Upper lobe of left lung (tissue), 6 donors: ENCODE results near the gene MYBL2. TPM values are rescaled to one million over a fixed set of nuclear protein-coding genes. Genes with fewer than 3 reads are reported as not detected.

Experiments used
- ATAC-seq, 2 donors: fragments of 200-7000 bp; cut with Tn5 transposase; one replicate each; pipeline ENCODE4 v1.9.1; 2022; ENCODE audit warnings: mild to moderate bottlenecking in 2 of 2, moderate library complexity in 2 of 2; ENCODE audit not compliant: low FRiP score in 2 of 2
- DNase-seq, 2 donors: peaks; one replicate each; pipeline ENCODE4 v3.0.0-alpha.2; 2019 to 2020
- H3K27ac ChIP-seq, 4 donors: fragments of 200-600 bp; sonication (generic); one replicate each; pipeline ENCODE4 v1.5.1; 2016 to 2019
- H3K27me3 ChIP-seq, 4 donors: fragments of 200-600 bp; sonication (generic); one replicate each; pipeline ENCODE4 v1.5.1; 2017 to 2019
- H3K36me3 ChIP-seq, 4 donors: fragments of 200-600 bp; sonication (generic); one replicate each; pipeline ENCODE4 v1.5.1; 2016 to 2019
- H3K4me1 ChIP-seq, 4 donors: fragments of 200-600 bp; sonication (generic); one replicate each; pipeline ENCODE4 v1.5.1; 2018 to 2019
- H3K4me3 ChIP-seq, 4 donors: fragments of 200-600 bp; sonication (generic); one replicate each; pipeline ENCODE4 v1.5.1; 2017 to 2019; ENCODE audit warnings: mild to moderate bottlenecking in 2 of 4, moderate library complexity in 1 of 4
- H3K9me3 ChIP-seq, 4 donors: fragments of 200-600 bp; sonication (generic); one replicate each; pipeline ENCODE4 v1.5.1; 2018 to 2019
- CTCF ChIP-seq, 6 experiments: fragments of 450-650 bp in 4 of 6; fragments of 200-600 bp in 2 of 6; sonication (generic) in 2 of 6; IDR thresholded peaks; one replicate each; pipeline ENCODE4 v1.5.1; 2016 to 2019; ENCODE audit warnings: antibody characterized with exemption in 6 of 6
- EP300 ChIP-seq, 4 donors: sonication (generic); formaldehyde crosslinking; IDR thresholded peaks; one replicate each; pipeline ENCODE4 v1.5.1; 2017; ENCODE audit warnings: antibody characterized with exemption in 4 of 4, control low read depth in 2 of 4
- POLR2A ChIP-seq, 4 donors: fragments of 450-650 bp; IDR thresholded peaks; one replicate each; pipeline ENCODE4 v1.5.1; 2016 to 2017; ENCODE audit warnings: antibody characterized with exemption in 4 of 4, mild to moderate bottlenecking in 2 of 4
- POLR2AphosphoS5 ChIP-seq, 2 donors: sonication (generic); formaldehyde crosslinking; IDR thresholded peaks; one replicate each; pipeline ENCODE4 v1.5.1; 2017; ENCODE audit warnings: antibody characterized with exemption in 2 of 2
- WGBS, 2 donors: methylation state at CpG; one replicate each; pipeline ENCODE4 v1.1.5; 2017 to 2018; 5-methylcytosine and 5-hydroxymethylcytosine counted together
- total RNA-seq, 6 donors: library from RNA; depleted of rRNA in 4 of 6; stranded (reverse); fragments of >200 nt in 4 of 6; gene quantifications; one replicate each; pipeline versions ENCODE4 v1.1.0 to v1.2.1, GENCODE V29; 2016 to 2021
- donor health status: DM: no; HTN: no; CAD: no; lungs with moderate emphysema.
- donor health status: DM: no; HTN: yes; CAD: no; lungs with severe emphysema.

MYBL2 gene
- total RNA-seq, 6 donors from 2014 or later = under 0.01 to 3.5 (median 1.4) TPM

DNA sequence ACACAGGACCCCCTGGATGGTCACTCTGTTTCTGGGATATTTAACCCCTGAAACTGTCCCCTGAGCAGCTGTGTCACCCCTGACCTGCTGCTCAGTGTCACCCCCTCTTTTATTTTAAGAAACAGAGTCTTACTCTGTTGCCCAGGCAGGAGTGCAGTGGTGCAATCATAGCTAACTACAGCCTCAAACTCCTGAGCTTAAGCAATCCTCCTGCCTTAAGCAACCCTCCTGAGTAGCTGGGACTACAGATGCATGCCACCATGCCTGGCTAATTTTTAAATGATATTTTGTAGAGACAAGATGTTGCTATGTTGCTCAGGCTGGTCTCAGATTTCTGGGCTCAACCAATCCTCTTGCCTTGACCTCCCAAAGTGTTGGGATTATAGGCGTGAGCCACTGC lies 81.4 kb downstream of the MYBL2 start:
- ATAC-seq = no peak
- Histone ChIP-seq H3K27ac (peak overlapping the region in 1 of 4 donors; percentile 56), H3K4me3 (no peak overlapping the region), H3K36me3 (no peaks in the 10 kb centered on the region), H3K4me1 (peaks cover 3 to 29% (median 12%) of the 10 kb centered on the region in 4 donors), H3K27me3 (no peaks in the 10 kb centered on the region), H3K9me3 (no peaks in the 10 kb centered on the region)
- no peak for DNase-seq
- TF ChIP-seq POLR2A (IDR thresholded peaks at IDR 0.05) = no peak
- no peak for TF ChIP-seq CTCF (IDR thresholded peaks at IDR 0.05)
- TF ChIP-seq EP300 (IDR thresholded peaks at IDR 0.05) = no peak
- TF ChIP-seq POLR2AphosphoS5 (IDR thresholded peaks at IDR 0.05) = no peak
- 71 to 89% methylated on average over 1 of the region's 1 CpG for WGBS, 2 donors

GRCh38 chr20:43749734-43750294 lies 82.9 kb downstream of the MYBL2 start:
- 12 to 29% methylated on average over 7 to 17 of the region's 23 CpGs for WGBS, 2 donors

DNA sequence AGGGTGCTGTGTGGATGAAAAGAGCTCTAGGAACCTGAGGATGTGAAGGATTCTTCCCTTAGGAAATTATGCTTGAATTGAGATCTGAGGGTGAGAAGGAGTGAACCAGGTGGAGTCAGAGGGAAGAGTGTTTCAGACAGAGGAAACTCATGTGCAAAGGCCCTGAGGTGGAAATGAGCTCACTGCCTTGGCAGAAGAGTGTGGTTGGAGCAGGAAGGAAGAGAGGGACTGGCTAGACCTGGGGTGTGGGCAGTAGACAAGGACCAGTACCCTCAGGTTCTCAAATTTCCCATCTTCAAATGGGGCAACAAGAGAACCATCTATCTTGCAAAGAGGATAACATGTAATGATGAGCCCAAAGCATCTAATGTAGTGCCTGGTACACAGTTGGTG lies 83.9 kb downstream of the MYBL2 start:
- Histone ChIP-seq H3K4me1 (peaks cover 0 to 19% (median 6%) of the 10 kb centered on the region in 4 donors), H3K27me3 (no peaks in the 10 kb centered on the region), H3K9me3 (no peaks in the 10 kb centered on the region), H3K4me3 (no peak overlapping the region), H3K36me3 (no peaks in the 10 kb centered on the region), H3K27ac (peak overlapping the region in 1 of 4 donors; percentile 44)
- DNase-seq (no peak), ATAC-seq (no peak)
- TF ChIP-seq POLR2AphosphoS5 (IDR thresholded peaks at IDR 0.05) (no peak), CTCF (IDR thresholded peaks at IDR 0.05) (no peak), EP300 (IDR thresholded peaks at IDR 0.05) (no peak), POLR2A (IDR thresholded peaks at IDR 0.05) (no peak)

More at GRCh38 chr20:43749734-43750294, 82.9 kb downstream of the MYBL2 start:
- Histone ChIP-seq H3K9me3 (no peaks in the 10 kb centered on the region), H3K36me3 (no peaks in the 10 kb centered on the region), H3K27me3 (no peaks in the 10 kb centered on the region), H3K27ac (no peak overlapping the region), H3K4me3 (no peak overlapping the region), H3K4me1 (peaks cover 3 to 24% (median 11%) of the 10 kb centered on the region in 4 donors)
- peak; percentile 84 to 97 for DNase-seq
- TF ChIP-seq CTCF (IDR thresholded peaks at IDR 0.05) (peak; percentile 97 to 100 (median 98)), EP300 (IDR thresholded peaks at IDR 0.05) (no peak)
- peak; percentile 82 to 91 for ATAC-seq

- peak in 1 of 2 donors; percentile 21 for ATAC-seq
- Histone ChIP-seq H3K9me3 (no peaks in the 10 kb centered on the region), H3K36me3 (no peaks in the 10 kb centered on the region), H3K4me1 (peaks cover 0 to 19% (median 6%) of the 10 kb centered on the region in 4 donors), H3K27me3 (no peaks in the 10 kb centered on the region), H3K27ac (peak overlapping the region in 2 of 4 donors; percentile 35 to 65), H3K4me3 (no peak overlapping the region)
- DNase-seq = no peak
- TF ChIP-seq EP300 (IDR thresholded peaks at IDR 0.05) = no peak
- no peak for TF ChIP-seq POLR2AphosphoS5 (IDR thresholded peaks at IDR 0.05)
- no peak for TF ChIP-seq CTCF (IDR thresholded peaks at IDR 0.05)
- no peak for TF ChIP-seq POLR2A (IDR thresholded peaks at IDR 0.05)
- WGBS, 2 donors = 61 to 68% methylated on average over 11 of the region's 11 CpGs
Measured at GRCh38 chr20:43751167-43752050, 84.5 kb downstream of the MYBL2 start.
